LNCAP (cell line): Measurements from ENCODE around the gene SH2D6.

Experiments used
- CTCF ChIP-seq: fragments of 450-650 bp; IDR thresholded peaks from 2 replicates; pipeline ENCODE4 v1.5.1; 2017; ENCODE audit warnings: mild to moderate bottlenecking

Gene SH2D6

GRCh38 chr2:85452237-85452636, 33.7 kb downstream of the SH2D6 start:
- TF ChIP-seq CTCF, result no peak

- no peak for TF ChIP-seq CTCF
These were observed 35.1 kb downstream of the SH2D6 start for GRCh38 chr2:85453571-85453970.

GRCh38 chr2:85455552-85456090, 37.1 kb downstream of the SH2D6 start:
- TF ChIP-seq CTCF, result no peak

- TF ChIP-seq CTCF, result no peak
These were observed 38.5 kb downstream of the SH2D6 start for GRCh38 chr2:85457043-85457442.

GRCh38 chr2:85457877-85458316, 39.4 kb downstream of the SH2D6 start:
- TF ChIP-seq CTCF, result no peak

- no peak for TF ChIP-seq CTCF
These were observed 40.4 kb downstream of the SH2D6 start for GRCh38 chr2:85458601-85459563.

- TF ChIP-seq CTCF, result no peak
These were observed 41.3 kb downstream of the SH2D6 start for GRCh38 chr2:85459771-85460170.
